ENCODE results near the gene OASL. TPM values are rescaled to one million over a fixed set of nuclear protein-coding genes. Genes with fewer than 3 reads are reported as not detected.

OASL gene
- total RNA-seq, 1 donor from 2014 or later: 0.11 TPM

DNA sequence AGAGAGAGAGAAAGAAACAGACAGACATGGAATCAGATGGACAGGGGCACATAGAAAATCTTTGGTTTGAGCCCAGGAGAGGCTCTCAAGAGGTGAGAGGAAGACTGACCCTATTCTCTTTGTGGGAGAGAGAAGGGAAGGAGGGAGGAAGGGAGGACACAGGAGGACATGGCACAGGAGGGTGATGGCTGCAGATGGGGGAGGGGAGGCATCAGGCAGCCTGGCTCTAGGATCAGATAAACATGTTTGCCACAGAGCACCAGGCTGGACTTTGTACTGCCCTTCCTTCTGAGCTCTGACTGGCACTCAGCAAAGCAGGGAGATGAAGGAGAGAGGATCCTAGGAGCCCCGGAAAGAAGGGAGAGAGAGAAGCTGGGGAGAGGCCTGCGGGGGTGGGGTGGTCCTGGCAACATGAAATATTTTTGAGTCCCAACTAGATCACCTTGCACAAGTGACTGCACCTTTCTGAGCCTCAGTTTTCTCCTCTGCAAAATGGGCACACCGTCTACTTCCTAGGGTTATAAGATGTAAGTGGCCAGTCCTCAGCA, 54.6 kb downstream of the OASL start:
- Mint-ChIP-seq H3K4me3 (no peak overlapping the region), H3K27ac (no peak overlapping the region), H3K9me3 (peaks cover 4% of the 10 kb centered on the region), H3K36me3 (no peaks in the 10 kb centered on the region), H3K4me1 (no peaks in the 10 kb centered on the region), H3K27me3 (ENCODE audit: low read depth) (no peaks in the 10 kb centered on the region)
- TF ChIP-seq, protein P1, sequence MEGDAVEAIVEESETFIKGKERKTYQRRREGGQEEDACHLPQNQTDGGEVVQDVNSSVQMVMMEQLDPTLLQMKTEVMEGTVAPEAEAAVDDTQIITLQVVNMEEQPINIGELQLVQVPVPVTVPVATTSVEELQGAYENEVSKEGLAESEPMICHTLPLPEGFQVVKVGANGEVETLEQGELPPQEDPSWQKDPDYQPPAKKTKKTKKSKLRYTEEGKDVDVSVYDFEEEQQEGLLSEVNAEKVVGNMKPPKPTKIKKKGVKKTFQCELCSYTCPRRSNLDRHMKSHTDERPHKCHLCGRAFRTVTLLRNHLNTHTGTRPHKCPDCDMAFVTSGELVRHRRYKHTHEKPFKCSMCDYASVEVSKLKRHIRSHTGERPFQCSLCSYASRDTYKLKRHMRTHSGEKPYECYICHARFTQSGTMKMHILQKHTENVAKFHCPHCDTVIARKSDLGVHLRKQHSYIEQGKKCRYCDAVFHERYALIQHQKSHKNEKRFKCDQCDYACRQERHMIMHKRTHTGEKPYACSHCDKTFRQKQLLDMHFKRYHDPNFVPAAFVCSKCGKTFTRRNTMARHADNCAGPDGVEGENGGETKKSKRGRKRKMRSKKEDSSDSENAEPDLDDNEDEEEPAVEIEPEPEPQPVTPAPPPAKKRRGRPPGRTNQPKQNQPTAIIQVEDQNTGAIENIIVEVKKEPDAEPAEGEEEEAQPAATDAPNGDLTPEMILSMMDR (IDR thresholded peaks at IDR 0.05; ENCODE audit: unreplicated experiment): no peak
- no peak for DNase-seq (ENCODE audit: low spot score in 2 of 2, unreplicated experiment in 2 of 2)

- H3K4me3 Mint-ChIP-seq: no peak overlapping the region
- peaks cover 4% of the 10 kb centered on the region for H3K9me3 Mint-ChIP-seq
- no peak for DNase-seq (ENCODE audit: low spot score in 2 of 2, unreplicated experiment in 2 of 2)
- H3K4me1 Mint-ChIP-seq: no peaks in the 10 kb centered on the region
- no peaks in the 10 kb centered on the region for H3K27me3 Mint-ChIP-seq (ENCODE audit: low read depth)
- TF ChIP-seq, protein P1 (IDR thresholded peaks at IDR 0.05; ENCODE audit: unreplicated experiment): no peak
- H3K36me3 Mint-ChIP-seq: no peaks in the 10 kb centered on the region
- H3K27ac Mint-ChIP-seq: no peak overlapping the region
Observed at GRCh38 chr12:120983759-120984158, 55.3 kb downstream of the OASL start.

GRCh38 chr12:120982659-120983058, 56.4 kb downstream of the OASL start:
- TF ChIP-seq, protein P1 (IDR thresholded peaks at IDR 0.05; ENCODE audit: unreplicated experiment): no peak
- H3K4me1 Mint-ChIP-seq: no peaks in the 10 kb centered on the region
- H3K27ac Mint-ChIP-seq: no peak overlapping the region
- no peaks in the 10 kb centered on the region for H3K27me3 Mint-ChIP-seq (ENCODE audit: low read depth)
- H3K9me3 Mint-ChIP-seq: no peaks in the 10 kb centered on the region
- no peak overlapping the region for H3K4me3 Mint-ChIP-seq
- no peaks in the 10 kb centered on the region for H3K36me3 Mint-ChIP-seq
- DNase-seq (ENCODE audit: low spot score in 2 of 2, unreplicated experiment in 2 of 2): no peak

DNA sequence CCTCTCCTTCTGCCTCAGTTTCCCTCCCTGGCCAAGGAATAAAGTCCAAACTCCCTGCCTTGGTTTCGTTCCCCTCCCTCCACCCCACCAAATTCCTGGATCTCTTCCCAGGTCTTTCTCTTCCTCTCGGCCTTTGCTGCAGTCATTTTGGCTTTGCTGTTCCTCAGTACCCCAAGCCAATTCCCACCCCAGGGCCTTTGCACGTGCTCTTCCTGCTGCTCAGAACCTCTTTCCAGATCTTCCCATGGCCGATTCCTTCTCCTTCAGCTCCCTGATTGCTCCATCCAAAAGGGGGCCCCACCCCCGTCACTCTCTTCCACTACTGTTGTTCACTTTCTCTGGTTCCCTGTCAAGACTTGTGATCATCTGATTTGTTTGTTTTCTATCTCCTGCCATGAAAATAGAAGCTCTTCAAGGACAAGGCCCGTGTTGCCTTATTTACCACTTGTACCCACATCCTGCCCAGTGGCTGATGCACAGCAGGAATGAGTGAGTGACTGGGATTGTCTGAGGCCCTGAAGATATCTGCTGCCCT, 57.6 kb downstream of the OASL start:
- Mint-ChIP-seq H3K4me1 (no peaks in the 10 kb centered on the region), H3K27ac (no peak overlapping the region), H3K4me3 (no peak overlapping the region), H3K9me3 (no peaks in the 10 kb centered on the region), H3K36me3 (no peaks in the 10 kb centered on the region), H3K27me3 (ENCODE audit: low read depth) (no peaks in the 10 kb centered on the region)
- TF ChIP-seq, protein P1 (IDR thresholded peaks at IDR 0.05; ENCODE audit: unreplicated experiment): no peak
- DNase-seq (ENCODE audit: low spot score in 2 of 2, unreplicated experiment in 2 of 2): no peak

DNA sequence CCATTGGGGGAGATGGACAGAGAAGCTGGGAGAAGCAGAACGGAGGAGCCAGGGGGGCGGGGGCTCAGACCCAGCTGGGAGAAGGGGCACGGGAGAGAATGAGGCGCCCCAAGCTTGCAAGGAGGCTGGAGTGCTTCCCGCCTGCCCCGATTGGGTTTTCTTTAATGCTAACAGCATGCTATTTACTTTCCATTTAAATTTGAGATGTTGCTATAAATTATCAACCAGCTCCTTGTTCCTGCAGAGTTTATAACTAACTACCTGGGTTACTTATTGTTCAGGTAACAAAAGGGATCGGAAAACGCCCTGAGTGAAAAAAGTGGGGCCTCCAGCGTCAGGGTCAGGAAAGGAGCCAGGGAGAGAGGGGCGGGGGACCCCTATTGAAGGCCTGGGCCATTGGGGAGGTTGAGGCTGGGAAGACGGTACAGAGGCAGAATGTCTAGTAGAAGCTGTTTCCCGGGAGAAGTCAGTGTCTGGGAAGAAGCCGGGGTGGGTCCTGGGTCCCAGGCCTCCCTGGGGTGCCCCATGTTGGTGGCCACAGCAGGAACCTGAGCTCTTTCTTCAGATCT, 58.2 kb downstream of the OASL start:
- Mint-ChIP-seq H3K4me3 (no peak overlapping the region), H3K27ac (no peak overlapping the region), H3K9me3 (no peaks in the 10 kb centered on the region), H3K4me1 (no peaks in the 10 kb centered on the region), H3K27me3 (ENCODE audit: low read depth) (no peaks in the 10 kb centered on the region), H3K36me3 (no peaks in the 10 kb centered on the region)
- no peak for DNase-seq (ENCODE audit: low spot score in 2 of 2, unreplicated experiment in 2 of 2)
- TF ChIP-seq, protein P1 (IDR thresholded peaks at IDR 0.05; ENCODE audit: unreplicated experiment): no peak
